GM19351 (cell line): ENCODE measurements around the gene DCAF16.

Source experiments
- ATAC-seq: cut with Tn5 transposase; IDR thresholded peaks from one replicate; pipeline ENCODE4 v1.9.1; 2021; ENCODE audit warnings: mild to moderate bottlenecking, moderate library complexity; ENCODE audit not compliant: unreplicated experiment

DCAF16 gene

GRCh38 chr4:17785858-17786257, 24.7 kb downstream of the DCAF16 start:
- ATAC-seq = no peak

- ATAC-seq = no peak
Observed at GRCh38 chr4:17781300-17782287, 29.0 kb downstream of the DCAF16 start, which contains the start of gene FAM184B. TSS of gene FAM184B (minus strand) at chr4:17781621. CDS start at chr4:17781299, 322 bp downstream.

GRCh38 chr4:17780501-17781299, 29.9 kb downstream of the DCAF16 start:
- no peak for ATAC-seq

- ATAC-seq = no peak
Observed at GRCh38 chr4:17778431-17778830, 32.1 kb downstream of the DCAF16 start.

GRCh38 chr4:17773135-17773698, 37.3 kb downstream of the DCAF16 start:
- no peak for ATAC-seq

- no peak for ATAC-seq
Observed at GRCh38 chr4:17771284-17771908, 39.2 kb downstream of the DCAF16 start.

- no peak for ATAC-seq
Observed at GRCh38 chr4:17770845-17771244, 39.7 kb downstream of the DCAF16 start.

GRCh38 chr4:17769406-17770174, 41.0 kb downstream of the DCAF16 start:
- no peak for ATAC-seq

GRCh38 chr4:17766826-17767458, 43.6 kb downstream of the DCAF16 start:
- no peak for ATAC-seq

- ATAC-seq = no peak
Observed at GRCh38 chr4:17765514-17766286, 44.9 kb downstream of the DCAF16 start.

- ATAC-seq = no peak
Observed at GRCh38 chr4:17763931-17764330, 46.6 kb downstream of the DCAF16 start.

- ATAC-seq = no peak
Observed at GRCh38 chr4:17763416-17763815, 47.1 kb downstream of the DCAF16 start.

- ATAC-seq = no peak
Observed at GRCh38 chr4:17762726-17763125, 47.8 kb downstream of the DCAF16 start.

GRCh38 chr4:17761062-17761461, 49.5 kb downstream of the DCAF16 start:
- ATAC-seq = no peak

GRCh38 chr4:17760626-17761025, 49.9 kb downstream of the DCAF16 start:
- no peak for ATAC-seq

- no peak for ATAC-seq
Observed at GRCh38 chr4:17758485-17758884, 52.1 kb downstream of the DCAF16 start.

GRCh38 chr4:17757621-17758020, 52.9 kb downstream of the DCAF16 start:
- no peak for ATAC-seq

- ATAC-seq = no peak
Observed at GRCh38 chr4:17753646-17754045, 56.9 kb downstream of the DCAF16 start.
